Panc1 (cell line): ENCODE results near the gene ASAP2. TPM values are rescaled to one million over a fixed set of nuclear protein-coding genes. Genes with fewer than 3 reads are reported as not detected.

ENCODE experiments used
- ATAC-seq: fragments of 200-7000 bp; cut with Tn5 transposase; 2 replicates; pipeline ENCODE4 v1.9.1; 2020; ENCODE audit warnings: mild to moderate bottlenecking, moderate library complexity
- BruUV-seq: library from RNA; stranded (reverse); fragments of 400-500 nt; replicated peaks from 2 replicates; lab custom pipeline; 2021; lab: Mats Ljungman, UMichigan
- CTCF ChIA-PET: fragments of 300-600 bp; sonication (Branson Sonifier 250); formaldehyde crosslinking; loops from one replicate; lab custom pipeline; 2022; ENCODE audit warnings: antibody characterized with exemption; lab: Charles Lee
- POLR2A ChIA-PET: fragments of 300-600 bp; sonication (Branson Sonifier 250); formaldehyde crosslinking; loops from one replicate; lab custom pipeline; 2022; ENCODE audit warnings: antibody characterized with exemption; lab: Charles Lee
- DNase-seq: peaks from one replicate; pipeline ENCODE4 v3.0.0-alpha.2; 2010; ENCODE audit warnings: low read depth, low spot score
- H3K27ac ChIP-seq: 2 replicates; pipeline ENCODE4 v1.5.1; 2011; ENCODE audit warnings: mild to moderate bottlenecking, low read length, inconsistent platforms
- H3K27me3 ChIP-seq: fragments of 200-500 bp; sonication (Bioruptor generic); 2 replicates; pipeline ENCODE4 v1.6.0; 2014; ENCODE audit warnings: low read length, inconsistent platforms; ENCODE audit not compliant: control insufficient read depth, insufficient read depth
- H3K36me3 ChIP-seq: fragments of 200-500 bp; sonication (Bioruptor generic); 2 replicates; pipeline ENCODE4 v1.5.1; 2014; ENCODE audit warnings: inconsistent platforms, mild to moderate bottlenecking, low read length, moderate library complexity; ENCODE audit not compliant: control insufficient read depth, insufficient read depth
- H3K4me1 ChIP-seq: 2 replicates; pipeline ENCODE4 v1.5.1; 2011; ENCODE audit warnings: inconsistent platforms, mild to moderate bottlenecking, low read length, moderate library complexity; ENCODE audit not compliant: control insufficient read depth, insufficient read depth
- H3K4me3 ChIP-seq, 2 experiments: 2 replicates each; pipeline ENCODE4 v1.5.1; 2011 to 2012; ENCODE audit warnings: low read depth in 2 of 2, low read length in 2 of 2, mild to moderate bottlenecking in 2 of 2, inconsistent platforms in 1 of 2, moderate library complexity in 1 of 2
- H3K9me3 ChIP-seq: fragments of 200-500 bp; sonication (Bioruptor generic); 2 replicates; pipeline ENCODE4 v1.5.1; 2014; ENCODE audit warnings: low read depth, mild to moderate bottlenecking, inconsistent platforms, low read length, moderate library complexity; ENCODE audit not compliant: control insufficient read depth, insufficient read depth
- CTCF ChIP-seq: fragments of 450-650 bp; IDR thresholded peaks from 2 replicates; pipeline ENCODE4 v1.5.1; 2017; ENCODE audit warnings: mild to moderate bottlenecking
- POLR2AphosphoS5 ChIP-seq: IDR thresholded peaks from 2 replicates; pipeline ENCODE4 v1.6.1; 2012; ENCODE audit warnings: mild to moderate bottlenecking, low read depth, low read length, moderate library complexity
- REST ChIP-seq, 2 experiments: IDR thresholded peaks; 2 replicates each; pipeline ENCODE4 v1.6.1; 2011 to 2012; ENCODE audit warnings: low read depth in 2 of 2, control low read depth in 1 of 2, low read length in 1 of 2, mild to moderate bottlenecking in 1 of 2, moderate library complexity in 1 of 2; ENCODE audit not compliant: insufficient read depth in 1 of 2
- SIN3A ChIP-seq: IDR thresholded peaks from 2 replicates; pipeline ENCODE4 v1.6.1; 2012; ENCODE audit warnings: low read depth, mild to moderate bottlenecking, low read length, moderate library complexity, borderline replicate concordance; ENCODE audit not compliant: insufficient read depth
- TCF7L2 ChIP-seq: IDR thresholded peaks from 2 replicates; pipeline ENCODE4 v1.6.1; 2011; ENCODE audit warnings: mild to moderate bottlenecking, low read depth, low read length, inconsistent platforms
- in situ Hi-C: cut with HindIII; loops from 2 replicates; pipeline ENCODE4 v1.10.0; 2016; ENCODE audit warnings: low sequenced_read_pairs, low pct_unique_long_range_greater_than_20kb
- intact Hi-C: fragments of 100-400 bp; cut with micrococcal nuclease; formaldehyde crosslinking; loops from one replicate; pipeline ENCODE4 v1.10.0; 2022; ENCODE audit not compliant: unreplicated experiment
- total RNA-seq: library from RNA; stranded (reverse); gene quantifications from one replicate; pipeline ENCODE4 v1.2.1, GENCODE V29; 2021; ENCODE audit not compliant: unreplicated experiment

The ASAP2 gene
- total RNA-seq, 1 experiment from 2014 or later = 107 TPM

- no peaks in the 10 kb centered on the region for H3K27me3 ChIP-seq
- in situ Hi-C loops (no loop called here), intact Hi-C loops (no loop called here)
- ChIA-PET POLR2A (interaction anchor here (0.5 to 0.6 kb wide), 2 partner anchors 12 to 54 kb away, joined by 3 to 13 read pairs; no protein-coding TSS in a partner anchor), CTCF (interaction anchor here (0.6 kb wide), 1 partner anchor 152 kb away, joined by 4 read pairs; no protein-coding TSS in a partner anchor)
- BruUV-seq = no TSS peak
- no peak overlapping the region for H3K27ac ChIP-seq
- H3K4me3 ChIP-seq = no peak overlapping the region
- H3K36me3 ChIP-seq = peaks cover 32% of the 10 kb centered on the region
- H3K4me1 ChIP-seq = no peaks in the 10 kb centered on the region
- DNase-seq (no peak), ATAC-seq (no peak)
- no peaks in the 10 kb centered on the region for H3K9me3 ChIP-seq
- TF ChIP-seq REST (IDR thresholded peaks at IDR 0.05; ENCODE audit: insufficient read depth in 1 of 2, low read depth in 2 of 2, low read length in 1 of 2) (no peak), CTCF (no peak), POLR2AphosphoS5 (no peak), SIN3A (no peak), TCF7L2 (no peak)
Observed at GRCh38 chr2:9345343-9345742, 138.7 kb downstream of the ASAP2 start.

GRCh38 chr2:9345997-9346396 is 139.4 kb downstream of the ASAP2 start:
- intact Hi-C loops = no loop called here
- CTCF ChIA-PET = interaction anchor here (0.6 kb wide), 1 partner anchor 152 kb away, joined by 4 read pairs; no protein-coding TSS in a partner anchor
- peaks cover 32% of the 10 kb centered on the region for H3K36me3 ChIP-seq

More at GRCh38 chr2:9345997-9346396, 139.4 kb downstream of the ASAP2 start:
- POLR2A ChIA-PET = no interaction called here
- Histone ChIP-seq H3K9me3 (no peaks in the 10 kb centered on the region), H3K4me1 (no peaks in the 10 kb centered on the region), H3K4me3 (no peak overlapping the region), H3K27me3 (no peaks in the 10 kb centered on the region), H3K27ac (no peak overlapping the region)
- in situ Hi-C loops = no loop called here
- ATAC-seq = no peak
- TF ChIP-seq CTCF (no peak), POLR2AphosphoS5 (no peak), SIN3A (no peak), TCF7L2 (no peak), REST (IDR thresholded peaks at IDR 0.05; ENCODE audit: insufficient read depth in 1 of 2, low read depth in 2 of 2, low read length in 1 of 2) (no peak)
- BruUV-seq = no TSS peak
- no peak for DNase-seq
